Ramos (cell line): ENCODE data around the gene NPAS2.

Experiments
- in situ Hi-C: fragments of 300-500 bp; cut with MboI; formaldehyde crosslinking; loops from one replicate; pipeline ENCODE4 v1.14.3; 2022; ENCODE audit warnings: low sequenced_read_pairs; ENCODE audit not compliant: unreplicated experiment

NPAS2 gene

DNA sequence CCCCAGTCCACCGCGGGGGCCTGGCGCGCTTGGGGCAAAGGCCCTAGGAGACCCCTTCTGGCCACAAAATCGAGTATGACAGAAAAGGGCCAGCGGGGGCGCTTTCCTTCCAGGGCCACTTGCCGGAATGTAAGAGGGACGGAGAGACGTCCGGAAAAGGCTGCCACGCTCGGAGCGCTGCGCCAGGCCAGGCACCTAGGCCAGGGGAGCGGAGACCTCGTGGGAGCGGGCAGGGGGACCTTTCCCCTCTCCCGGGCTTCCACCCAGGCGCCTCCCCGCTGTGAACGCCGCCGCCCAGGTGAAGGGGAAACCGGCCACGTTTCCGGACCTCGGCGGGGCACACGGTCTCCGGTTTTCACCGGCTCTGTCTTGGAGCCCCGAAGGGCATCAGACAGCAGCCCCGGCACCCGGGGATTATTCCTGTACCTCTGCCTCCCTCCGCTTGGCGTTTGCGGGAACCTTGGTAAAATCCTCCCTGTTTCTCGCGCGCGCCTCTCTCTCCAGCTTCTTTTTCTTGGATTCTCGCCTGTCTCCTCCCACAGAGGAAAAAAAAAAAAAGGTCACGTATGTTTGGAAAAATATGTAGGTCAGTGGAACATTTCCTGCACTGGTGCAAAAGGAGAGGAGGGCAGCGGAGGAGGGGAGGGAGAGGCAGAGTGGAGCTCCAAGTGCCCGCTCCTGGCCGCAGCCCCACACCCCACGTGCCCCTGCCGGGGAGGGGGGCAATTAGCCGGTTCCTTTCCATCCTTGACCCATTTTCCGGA is 1.2 kb upstream of the NPAS2 start:
- in situ Hi-C loops = no loop called here

- in situ Hi-C loops = no loop called here
Measured at GRCh38 chr2:100820273-100820522, 259 bp downstream of the NPAS2 start.

DNA sequence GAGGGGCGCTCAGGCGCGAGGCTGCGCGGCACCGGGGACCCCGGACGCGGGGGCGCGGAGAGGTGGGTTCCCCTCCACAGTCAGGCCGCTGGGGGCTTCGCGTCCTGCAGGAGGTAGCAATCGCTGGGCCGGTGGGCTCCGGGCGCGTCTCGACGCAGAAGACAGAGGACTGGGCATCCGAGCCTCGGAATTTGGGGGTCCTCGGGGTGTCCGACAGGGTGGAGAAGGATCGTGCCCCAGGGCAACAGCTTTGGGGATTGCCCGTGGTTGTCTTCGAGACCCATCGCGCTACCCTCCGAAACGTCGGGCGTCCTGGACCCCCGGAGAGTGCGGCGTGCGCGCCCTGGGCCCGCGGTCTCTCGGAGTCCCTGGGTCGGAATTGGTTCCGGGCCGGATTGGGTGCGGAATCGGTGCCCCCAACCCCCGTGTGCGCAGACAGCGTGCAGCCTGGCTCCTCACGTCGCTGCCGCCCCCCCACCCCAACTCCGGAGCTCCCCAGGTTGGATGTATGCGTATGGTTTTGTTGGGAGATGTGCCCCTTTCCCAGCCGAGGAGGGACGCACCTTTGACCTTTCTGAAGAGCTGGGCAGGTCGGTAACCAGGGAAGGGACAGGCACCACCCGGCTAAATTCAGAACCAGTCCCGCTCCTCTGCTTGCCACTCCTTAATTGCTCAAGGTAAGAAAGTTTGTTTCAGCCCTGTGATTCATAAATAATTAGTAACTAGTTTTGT is 750 bp downstream of the NPAS2 start:
- in situ Hi-C loops = no loop called here

DNA sequence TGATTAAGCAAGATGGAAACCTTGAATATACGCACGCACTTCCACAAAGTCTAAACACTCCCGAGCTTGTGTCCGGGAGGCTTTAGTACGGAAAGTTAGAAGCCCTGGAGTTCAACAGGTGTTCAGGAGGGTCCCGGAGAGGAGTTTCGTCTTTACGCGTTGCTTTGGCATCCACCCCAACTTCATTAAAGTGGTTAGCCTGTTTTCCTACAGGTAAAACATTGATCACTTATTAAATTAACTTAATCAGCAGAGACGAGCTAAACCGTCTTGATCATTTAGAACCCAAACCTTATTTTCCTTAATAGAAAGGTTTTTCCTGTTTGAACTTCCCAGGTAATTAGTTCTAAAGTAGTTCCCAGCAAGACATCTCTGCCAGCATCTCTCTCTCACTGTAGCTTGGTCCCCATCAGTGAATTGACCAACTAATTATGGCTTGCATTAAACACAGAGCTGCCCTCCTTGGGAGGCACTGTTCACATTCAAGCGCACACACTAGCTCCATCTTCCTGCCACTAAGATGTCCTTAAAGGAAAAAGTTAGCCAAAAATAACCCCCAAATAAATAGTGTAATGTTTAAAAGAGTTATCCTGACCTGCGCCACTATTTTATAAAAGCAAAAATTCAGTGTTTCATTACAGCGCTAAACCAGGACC is 1.4 kb downstream of the NPAS2 start:
- in situ Hi-C loops = no loop called here

DNA sequence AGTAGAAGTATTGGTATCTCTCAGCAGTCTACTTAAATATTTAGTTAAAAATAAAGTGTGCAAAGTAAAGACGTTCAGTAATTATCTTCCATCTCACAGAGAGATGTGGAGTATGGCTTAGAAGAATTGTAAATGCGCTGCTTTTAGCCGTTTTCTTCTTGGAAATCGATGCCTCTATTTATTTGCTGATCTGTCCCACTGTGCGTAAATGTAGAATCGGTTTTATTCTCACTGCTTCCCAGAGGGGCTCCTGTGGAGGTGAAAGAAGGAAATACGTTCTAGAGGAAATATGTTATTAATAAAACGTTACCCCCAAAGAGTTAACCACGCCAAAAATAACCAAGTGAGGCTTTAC is 1.9 kb downstream of the NPAS2 start:
- in situ Hi-C loops = no loop called here

- in situ Hi-C loops = no loop called here
Measured at GRCh38 chr2:100822587-100823248, 2.8 kb downstream of the NPAS2 start.

DNA sequence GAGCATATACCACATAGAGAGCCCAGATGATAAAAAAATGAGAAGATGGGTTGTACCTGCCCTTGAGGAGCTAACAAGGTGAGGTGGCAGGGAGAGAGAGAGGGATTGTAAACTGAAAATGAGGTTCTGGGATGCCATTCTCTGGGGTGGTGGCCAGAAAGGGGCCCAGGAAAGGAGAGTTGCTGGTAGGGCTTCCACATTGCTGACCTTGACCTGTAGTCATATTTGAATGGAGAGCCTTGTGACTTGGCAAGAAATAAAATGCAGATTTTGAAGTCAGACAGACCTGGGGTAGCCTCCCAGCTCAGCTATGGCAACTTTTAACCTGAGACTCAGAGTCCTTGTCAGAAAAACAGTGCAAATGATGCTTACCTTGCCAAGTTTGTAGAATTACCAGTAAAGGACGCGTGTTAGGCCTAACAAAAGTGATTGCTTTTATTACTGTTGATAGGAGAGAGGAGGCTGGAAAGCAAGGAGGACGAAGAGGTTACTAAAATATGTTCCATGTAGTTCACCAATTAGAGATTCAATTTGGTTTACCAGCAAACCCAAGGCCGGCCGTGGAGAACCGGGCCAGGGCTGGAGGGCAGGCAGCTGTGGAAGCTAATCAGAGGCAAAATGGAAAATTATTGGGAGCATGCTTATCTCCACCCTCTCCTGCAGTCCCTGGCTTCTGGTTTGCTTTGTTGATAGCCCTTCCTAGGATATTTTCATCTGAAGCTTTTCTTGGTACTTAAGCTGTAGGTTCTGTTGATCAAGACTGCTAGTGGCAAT is 3.9 kb downstream of the NPAS2 start:
- in situ Hi-C loops = no loop called here

GRCh38 chr2:100824842-100825241 is 4.9 kb downstream of the NPAS2 start:
- in situ Hi-C loops = no loop called here

DNA sequence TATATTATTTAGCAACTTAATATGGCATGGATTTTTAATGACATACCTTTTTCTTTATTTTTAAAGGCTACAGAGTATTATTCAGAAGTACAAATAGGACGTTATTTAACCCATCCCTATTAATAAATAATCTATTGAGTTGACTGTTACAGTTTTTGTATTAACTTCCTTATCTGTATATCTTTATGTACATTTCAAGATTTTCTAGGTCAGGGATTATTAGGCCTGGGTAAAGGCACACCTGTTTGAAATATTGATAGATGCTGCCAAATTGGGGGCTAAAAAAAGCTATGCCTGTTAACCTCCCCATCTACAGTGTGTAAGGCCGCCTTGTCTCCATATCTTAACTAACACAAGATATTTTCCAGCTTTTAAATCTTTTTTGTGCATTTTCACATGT is 6.6 kb downstream of the NPAS2 start:
- in situ Hi-C loops = no loop called here

GRCh38 chr2:100831158-100831750 is 11.3 kb downstream of the NPAS2 start:
- in situ Hi-C loops = no loop called here

DNA sequence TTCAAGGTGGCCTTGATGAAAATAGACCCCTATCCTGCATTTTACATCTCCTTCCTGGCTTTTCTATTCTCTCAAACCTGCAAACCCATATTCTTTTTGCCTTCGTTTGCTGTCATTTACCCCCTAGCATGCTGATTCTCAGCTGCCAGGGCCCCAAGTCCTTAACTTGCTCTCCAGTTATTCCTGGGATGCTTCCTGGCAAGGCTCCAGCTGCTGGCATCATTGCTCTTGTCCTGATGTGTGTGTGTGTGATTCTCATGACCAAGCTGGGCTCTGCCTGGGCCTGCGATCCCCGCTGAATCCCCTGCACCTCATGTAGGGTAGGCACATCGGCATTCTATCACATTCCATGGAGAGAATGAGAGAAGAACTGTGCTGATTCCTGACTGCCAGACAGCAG is 11.9 kb downstream of the NPAS2 start:
- in situ Hi-C loops = no loop called here

- in situ Hi-C loops = no loop called here
Measured at GRCh38 chr2:100832885-100833284, 12.9 kb downstream of the NPAS2 start.

GRCh38 chr2:100833331-100833730 is 13.4 kb downstream of the NPAS2 start:
- in situ Hi-C loops = no loop called here

DNA sequence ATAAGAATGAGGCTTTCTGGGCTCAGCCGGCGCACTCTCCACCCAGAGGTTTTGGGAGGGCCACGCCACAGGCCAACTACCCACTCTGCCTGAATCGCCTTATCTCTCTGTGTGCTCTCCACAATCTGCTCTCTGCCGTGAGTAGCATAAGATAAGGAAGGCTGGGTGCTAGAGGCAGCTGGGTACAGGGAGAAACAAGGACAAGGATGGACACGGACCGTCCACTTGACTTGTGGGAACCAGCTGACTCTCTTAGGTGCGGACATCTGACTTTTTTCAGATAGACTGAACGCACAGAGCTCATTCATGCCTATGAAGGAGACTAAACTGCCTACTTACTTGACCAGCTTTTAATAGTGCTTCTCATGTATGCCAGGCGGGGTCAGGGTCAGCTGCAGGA is 14.3 kb downstream of the NPAS2 start:
- in situ Hi-C loops = no loop called here

DNA sequence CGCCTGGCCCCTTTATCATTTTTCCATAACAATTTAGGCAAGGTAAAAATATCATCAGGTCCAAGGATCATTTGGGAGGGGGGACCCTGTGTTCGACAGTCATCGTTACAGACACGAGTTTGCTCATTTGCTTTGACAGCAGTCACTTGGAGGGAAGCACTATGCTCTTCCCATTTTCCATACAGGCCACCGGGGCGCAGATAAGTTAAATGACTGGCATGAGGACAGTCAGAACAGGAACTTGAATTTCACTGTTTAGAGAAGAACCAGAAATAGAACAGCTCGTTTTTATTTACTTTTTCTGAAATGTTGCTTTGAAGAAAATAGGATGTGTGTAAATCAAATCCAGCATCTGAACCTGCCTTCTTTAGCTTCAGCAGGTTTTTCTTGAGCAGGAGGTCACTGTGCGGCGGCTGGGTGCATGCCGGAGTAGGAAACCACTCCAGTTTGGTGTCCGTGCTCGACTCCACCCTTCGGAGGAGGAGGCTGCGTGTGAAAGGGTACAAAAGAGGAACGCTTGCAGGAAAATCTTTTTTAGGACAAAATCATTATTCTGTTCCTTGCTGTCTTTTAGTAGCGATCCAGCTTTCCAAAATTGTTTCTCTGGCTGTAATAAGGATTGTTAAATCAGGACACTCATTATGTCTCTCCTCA is 15.2 kb downstream of the NPAS2 start:
- in situ Hi-C loops = no loop called here

- in situ Hi-C loops = no loop called here
Measured at GRCh38 chr2:100840519-100840918, 20.6 kb downstream of the NPAS2 start.

DNA sequence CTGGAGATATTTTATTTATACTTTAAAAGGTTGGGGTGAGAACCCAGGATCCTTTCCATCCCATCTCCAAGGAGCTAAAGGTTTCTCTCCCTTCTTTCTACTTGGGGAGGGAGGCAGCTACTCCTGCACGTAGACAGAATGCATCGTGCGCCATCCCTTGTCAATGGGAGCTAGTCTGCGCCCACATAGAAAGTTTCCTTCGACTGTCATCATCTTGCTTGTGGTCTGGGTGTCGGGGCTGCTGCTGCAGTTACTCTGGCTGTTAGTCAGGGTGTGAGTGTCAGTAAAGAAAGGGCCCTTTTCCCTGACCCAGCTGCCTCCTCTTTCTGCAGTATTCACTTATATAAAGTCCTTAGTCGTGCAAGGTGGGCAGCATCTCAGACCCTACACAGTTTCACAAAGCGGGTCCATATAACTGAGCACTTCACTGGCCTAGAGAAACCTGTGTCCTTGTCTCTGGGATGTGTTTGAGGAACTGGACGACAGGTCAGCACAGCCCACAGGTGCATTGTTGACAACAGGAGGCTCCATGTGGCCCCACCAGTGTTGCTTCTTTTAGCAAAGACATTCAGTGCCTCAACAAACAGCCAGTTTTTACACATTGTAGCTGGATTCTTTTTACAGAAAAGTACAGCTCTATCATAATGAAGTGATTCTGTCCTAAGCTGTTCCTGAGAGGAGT is 22.4 kb downstream of the NPAS2 start:
- in situ Hi-C loops = no loop called here

DNA sequence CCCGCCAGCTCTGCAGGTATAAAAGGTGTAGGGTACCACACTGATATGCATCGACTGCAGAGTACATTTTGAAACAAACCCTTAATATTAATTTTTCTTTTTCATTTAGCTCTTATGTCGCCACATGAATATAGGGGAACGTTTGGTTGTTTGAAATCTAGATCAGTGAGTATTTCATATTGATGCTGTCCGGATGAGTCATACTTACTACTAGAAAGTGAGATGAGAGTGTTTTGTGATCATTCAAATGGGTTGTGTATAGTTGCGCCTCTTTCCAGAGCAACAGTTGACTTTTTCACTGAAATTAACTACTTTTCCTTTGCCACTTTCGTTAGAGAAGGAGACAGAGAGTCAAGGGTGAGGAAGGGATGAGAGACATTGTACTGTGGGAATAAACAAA is 24.6 kb downstream of the NPAS2 start:
- in situ Hi-C loops = no loop called here
